ENCODE results near the gene PPM1D.
"Not testable (repeated sequence)": the region's sequence is repeated elsewhere in the genome, so short reads cannot be mapped to it uniquely, and the experiment has no call there.

PPM1D gene

DNA sequence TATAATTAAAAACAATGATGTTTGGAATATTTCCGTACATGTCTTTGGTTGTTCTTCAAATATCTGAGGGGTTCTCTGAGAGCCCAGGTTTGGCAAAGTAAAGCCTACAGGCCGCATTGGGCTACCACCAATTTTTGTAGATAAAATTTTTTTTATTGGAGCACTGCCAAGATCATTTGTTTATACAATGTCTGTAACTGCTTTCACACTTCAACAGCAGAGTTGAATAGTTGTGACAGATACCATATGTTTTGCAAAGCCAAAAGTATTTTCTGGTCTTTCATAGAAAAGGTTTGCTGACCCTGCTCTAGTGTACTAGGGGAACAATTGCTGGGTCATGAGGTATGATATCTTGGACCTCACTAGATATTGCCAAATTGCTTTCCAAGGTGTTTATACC, 10.5 kb downstream of the PPM1D start:
- Histone ChIP-seq H3K36me3 (ENCODE audit: control insufficient read depth, insufficient read depth, low read length) (no peaks in the 10 kb centered on the region), H3K27me3 (ENCODE audit: control insufficient read depth, insufficient read depth, low read length) (no peaks in the 10 kb centered on the region), H3K4me3 (ENCODE audit: low read depth, low read length) (no peak overlapping the region), H3K9ac (ENCODE audit: low read depth, low read length) (no peak overlapping the region), H3K9me3 (ENCODE audit: control insufficient read depth, insufficient read depth, low read length) (no peaks in the 10 kb centered on the region), H3K4me1 (ENCODE audit: control insufficient read depth, insufficient read depth, low read length) (no peaks in the 10 kb centered on the region)

- not testable (repeated sequence) for H3K9me3 ChIP-seq (ENCODE audit: control insufficient read depth, insufficient read depth, low read length); H3K36me3 ChIP-seq (ENCODE audit: control insufficient read depth, insufficient read depth, low read length); H3K4me1 ChIP-seq (ENCODE audit: control insufficient read depth, insufficient read depth, low read length); H3K27me3 ChIP-seq (ENCODE audit: control insufficient read depth, insufficient read depth, low read length); H3K4me3 ChIP-seq (ENCODE audit: low read depth, low read length); H3K9ac ChIP-seq (ENCODE audit: low read depth, low read length)
Measured at GRCh38 chr17:60611321-60611720, 11.3 kb downstream of the PPM1D start.

- no peaks in the 10 kb centered on the region for H3K9me3 ChIP-seq (ENCODE audit: control insufficient read depth, insufficient read depth, low read length)
- no peak overlapping the region for H3K9ac ChIP-seq (ENCODE audit: low read depth, low read length)
- H3K36me3 ChIP-seq (ENCODE audit: control insufficient read depth, insufficient read depth, low read length): no peaks in the 10 kb centered on the region
- no peak overlapping the region for H3K4me3 ChIP-seq (ENCODE audit: low read depth, low read length)
- H3K4me1 ChIP-seq (ENCODE audit: control insufficient read depth, insufficient read depth, low read length): no peaks in the 10 kb centered on the region
- no peaks in the 10 kb centered on the region for H3K27me3 ChIP-seq (ENCODE audit: control insufficient read depth, insufficient read depth, low read length)
Measured at GRCh38 chr17:60613325-60613724, 13.3 kb downstream of the PPM1D start.

- not testable (repeated sequence) for H3K27me3 ChIP-seq (ENCODE audit: control insufficient read depth, insufficient read depth, low read length); H3K36me3 ChIP-seq (ENCODE audit: control insufficient read depth, insufficient read depth, low read length); H3K4me1 ChIP-seq (ENCODE audit: control insufficient read depth, insufficient read depth, low read length); H3K9me3 ChIP-seq (ENCODE audit: control insufficient read depth, insufficient read depth, low read length); H3K4me3 ChIP-seq (ENCODE audit: low read depth, low read length); H3K9ac ChIP-seq (ENCODE audit: low read depth, low read length)
Measured at GRCh38 chr17:60613796-60614195, 13.8 kb downstream of the PPM1D start.

- H3K4me1 ChIP-seq (ENCODE audit: control insufficient read depth, insufficient read depth, low read length); H3K4me3 ChIP-seq (ENCODE audit: low read depth, low read length); H3K27me3 ChIP-seq (ENCODE audit: control insufficient read depth, insufficient read depth, low read length); H3K9ac ChIP-seq (ENCODE audit: low read depth, low read length); H3K36me3 ChIP-seq (ENCODE audit: control insufficient read depth, insufficient read depth, low read length); H3K9me3 ChIP-seq (ENCODE audit: control insufficient read depth, insufficient read depth, low read length): not testable (repeated sequence)
Measured at GRCh38 chr17:60614247-60614646, 14.3 kb downstream of the PPM1D start.

- H3K4me1 ChIP-seq (ENCODE audit: control insufficient read depth, insufficient read depth, low read length): no peaks in the 10 kb centered on the region
- no peaks in the 10 kb centered on the region for H3K27me3 ChIP-seq (ENCODE audit: control insufficient read depth, insufficient read depth, low read length)
- no peaks in the 10 kb centered on the region for H3K36me3 ChIP-seq (ENCODE audit: control insufficient read depth, insufficient read depth, low read length)
Measured at GRCh38 chr17:60615108-60615507, 15.1 kb downstream of the PPM1D start.

GRCh38 chr17:60615840-60616239, 15.8 kb downstream of the PPM1D start:
- H3K9me3 ChIP-seq (ENCODE audit: control insufficient read depth, insufficient read depth, low read length): no peaks in the 10 kb centered on the region
- H3K4me3 ChIP-seq (ENCODE audit: low read depth, low read length): no peak overlapping the region
- H3K9ac ChIP-seq (ENCODE audit: low read depth, low read length): no peak overlapping the region
- H3K4me1 ChIP-seq (ENCODE audit: control insufficient read depth, insufficient read depth, low read length): no peaks in the 10 kb centered on the region
- H3K27me3 ChIP-seq (ENCODE audit: control insufficient read depth, insufficient read depth, low read length): no peaks in the 10 kb centered on the region
- no peaks in the 10 kb centered on the region for H3K36me3 ChIP-seq (ENCODE audit: control insufficient read depth, insufficient read depth, low read length)

More at GRCh38 chr17:60615108-60615507, 15.1 kb downstream of the PPM1D start:
- no peaks in the 10 kb centered on the region for H3K9me3 ChIP-seq (ENCODE audit: control insufficient read depth, insufficient read depth, low read length)
- H3K9ac ChIP-seq (ENCODE audit: low read depth, low read length): no peak overlapping the region
- H3K4me3 ChIP-seq (ENCODE audit: low read depth, low read length): no peak overlapping the region

DNA sequence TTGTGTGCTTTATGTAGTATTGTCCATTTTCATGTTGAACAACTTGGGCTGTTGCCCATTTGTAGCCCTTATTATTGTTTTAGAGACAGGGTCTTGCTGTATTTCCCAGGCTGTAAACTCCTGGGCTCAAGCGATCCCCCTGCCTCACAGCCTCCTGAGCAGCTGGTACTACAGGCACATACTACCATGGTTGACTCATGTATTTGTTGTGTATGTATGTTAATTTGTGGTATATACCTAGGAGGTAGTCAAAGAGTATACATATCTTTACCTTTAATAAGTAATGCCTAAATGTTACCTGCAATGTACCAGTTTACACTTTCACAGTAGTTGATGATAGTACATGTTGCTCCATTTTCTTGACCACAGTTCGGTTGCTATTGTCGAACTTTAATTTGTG, 18.1 kb downstream of the PPM1D start:
- Histone ChIP-seq H3K9me3 (ENCODE audit: control insufficient read depth, insufficient read depth, low read length) (no peaks in the 10 kb centered on the region), H3K27me3 (ENCODE audit: control insufficient read depth, insufficient read depth, low read length) (no peaks in the 10 kb centered on the region), H3K4me1 (ENCODE audit: control insufficient read depth, insufficient read depth, low read length) (no peaks in the 10 kb centered on the region), H3K4me3 (ENCODE audit: low read depth, low read length) (no peak overlapping the region), H3K9ac (ENCODE audit: low read depth, low read length) (no peak overlapping the region), H3K36me3 (ENCODE audit: control insufficient read depth, insufficient read depth, low read length) (no peaks in the 10 kb centered on the region)

DNA sequence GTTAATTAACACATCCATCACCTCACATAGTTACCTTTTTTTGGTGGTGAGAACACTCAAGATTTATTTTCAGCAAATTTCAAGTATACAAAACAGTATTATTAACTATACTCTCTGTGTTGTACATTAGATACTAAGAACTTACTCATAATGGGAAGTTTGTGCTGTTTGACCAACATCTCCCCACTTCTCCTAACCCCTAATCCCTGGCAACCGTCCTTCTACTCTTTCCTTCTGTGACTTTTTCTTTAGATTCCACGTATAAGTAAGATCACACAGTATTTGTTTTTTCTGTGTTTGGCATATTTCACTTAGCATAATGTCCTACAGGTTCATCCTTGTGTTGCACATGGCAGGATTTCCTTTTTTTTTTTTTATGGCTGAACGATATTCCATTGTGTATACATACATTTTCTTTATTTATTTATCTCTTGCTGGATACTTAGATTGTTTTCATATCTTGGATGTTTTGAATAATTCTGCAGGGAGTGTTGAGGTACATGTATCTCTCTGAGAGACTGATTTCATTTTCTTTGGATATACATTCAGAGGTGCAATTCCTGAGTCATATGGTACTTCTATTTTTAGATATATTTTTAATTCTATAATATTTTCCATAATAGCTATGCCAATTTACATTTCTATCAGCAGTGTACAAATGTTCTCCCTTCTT, 19.0 kb downstream of the PPM1D start:
- Histone ChIP-seq H3K4me1 (ENCODE audit: control insufficient read depth, insufficient read depth, low read length) (no peaks in the 10 kb centered on the region), H3K27me3 (ENCODE audit: control insufficient read depth, insufficient read depth, low read length) (no peaks in the 10 kb centered on the region), H3K9me3 (ENCODE audit: control insufficient read depth, insufficient read depth, low read length) (no peaks in the 10 kb centered on the region), H3K9ac (ENCODE audit: low read depth, low read length) (no peak overlapping the region), H3K36me3 (ENCODE audit: control insufficient read depth, insufficient read depth, low read length) (no peaks in the 10 kb centered on the region), H3K4me3 (ENCODE audit: low read depth, low read length) (no peak overlapping the region)

DNA sequence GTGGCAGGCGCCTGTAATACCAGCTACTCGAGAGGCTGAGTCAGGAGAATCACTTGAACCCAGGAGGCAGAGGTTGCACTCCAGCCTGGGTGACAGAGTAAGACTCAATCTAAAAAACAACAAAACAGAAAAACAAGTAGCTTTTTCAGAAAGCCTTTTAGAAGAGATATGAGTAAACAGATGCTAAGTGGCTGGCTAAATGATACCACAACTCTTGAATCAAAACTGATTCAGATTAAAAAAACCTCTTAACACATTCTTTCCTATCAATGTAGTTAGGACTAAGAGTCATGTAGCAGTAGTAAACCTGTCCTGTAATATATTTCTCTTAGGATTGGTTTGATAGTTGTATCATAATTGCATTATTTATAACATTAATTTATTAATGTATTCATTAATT, 23.0 kb downstream of the PPM1D start:
- H3K4me1 ChIP-seq (ENCODE audit: control insufficient read depth, insufficient read depth, low read length): no peaks in the 10 kb centered on the region
- H3K36me3 ChIP-seq (ENCODE audit: control insufficient read depth, insufficient read depth, low read length): no peaks in the 10 kb centered on the region
- no peaks in the 10 kb centered on the region for H3K9me3 ChIP-seq (ENCODE audit: control insufficient read depth, insufficient read depth, low read length)
- H3K4me3 ChIP-seq (ENCODE audit: low read depth, low read length): no peak overlapping the region
- H3K9ac ChIP-seq (ENCODE audit: low read depth, low read length): no peak overlapping the region
- no peaks in the 10 kb centered on the region for H3K27me3 ChIP-seq (ENCODE audit: control insufficient read depth, insufficient read depth, low read length)

- Histone ChIP-seq H3K4me1 (ENCODE audit: control insufficient read depth, insufficient read depth, low read length) (no peaks in the 10 kb centered on the region), H3K9me3 (ENCODE audit: control insufficient read depth, insufficient read depth, low read length) (no peaks in the 10 kb centered on the region), H3K27me3 (ENCODE audit: control insufficient read depth, insufficient read depth, low read length) (no peaks in the 10 kb centered on the region), H3K36me3 (ENCODE audit: control insufficient read depth, insufficient read depth, low read length) (no peaks in the 10 kb centered on the region), H3K4me3 (ENCODE audit: low read depth, low read length) (no peak overlapping the region), H3K9ac (ENCODE audit: low read depth, low read length) (no peak overlapping the region)
Measured at GRCh38 chr17:60623415-60623814, 23.4 kb downstream of the PPM1D start.

- Histone ChIP-seq H3K9me3 (ENCODE audit: control insufficient read depth, insufficient read depth, low read length) (no peaks in the 10 kb centered on the region), H3K4me1 (ENCODE audit: control insufficient read depth, insufficient read depth, low read length) (no peaks in the 10 kb centered on the region), H3K36me3 (ENCODE audit: control insufficient read depth, insufficient read depth, low read length) (no peaks in the 10 kb centered on the region), H3K27me3 (ENCODE audit: control insufficient read depth, insufficient read depth, low read length) (no peaks in the 10 kb centered on the region), H3K9ac (ENCODE audit: low read depth, low read length) (no peak overlapping the region), H3K4me3 (ENCODE audit: low read depth, low read length) (no peak overlapping the region)
Measured at GRCh38 chr17:60627124-60627523, 27.1 kb downstream of the PPM1D start.
